Hematopoietic multipotent progenitor cell treated with erythropoietin and hydrocortisone succinate and interleukin-3 and kit ligand, for 4 days (in vitro differentiated cells): Measurements from ENCODE around the gene ATXN2.
"Not testable (repeated sequence)": the region's sequence is repeated elsewhere in the genome, so short reads cannot be mapped to it uniquely, and the experiment has no call there.

Experiments
- DNase-seq: peaks from one replicate; pipeline ENCODE4 v3.0.0-alpha.2; 2015

Gene ATXN2

GRCh38 chr12:111494676-111495075 is 104.4 kb downstream of the ATXN2 start:
- DNase-seq, result peak; percentile 18

DNA sequence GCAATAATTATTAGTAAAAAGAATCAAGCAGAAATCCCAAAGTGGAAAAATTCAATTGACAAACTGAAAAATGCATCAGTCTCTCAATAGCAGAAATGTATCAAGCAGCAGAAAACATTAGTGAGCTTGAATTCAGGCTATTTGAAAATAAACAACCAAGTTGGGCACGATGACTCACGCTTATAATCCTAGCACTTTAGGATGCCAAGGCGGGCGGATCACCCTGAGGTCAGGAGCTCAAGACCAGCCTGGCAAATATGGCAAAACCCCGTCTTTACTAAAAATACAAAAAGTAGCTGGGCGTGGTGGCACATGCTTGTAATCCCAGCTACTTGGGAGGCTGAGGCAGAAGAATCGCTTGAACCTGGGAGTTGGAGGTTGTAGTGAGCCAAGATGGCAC is 106.1 kb downstream of the ATXN2 start:
- not testable (repeated sequence) for DNase-seq

DNA sequence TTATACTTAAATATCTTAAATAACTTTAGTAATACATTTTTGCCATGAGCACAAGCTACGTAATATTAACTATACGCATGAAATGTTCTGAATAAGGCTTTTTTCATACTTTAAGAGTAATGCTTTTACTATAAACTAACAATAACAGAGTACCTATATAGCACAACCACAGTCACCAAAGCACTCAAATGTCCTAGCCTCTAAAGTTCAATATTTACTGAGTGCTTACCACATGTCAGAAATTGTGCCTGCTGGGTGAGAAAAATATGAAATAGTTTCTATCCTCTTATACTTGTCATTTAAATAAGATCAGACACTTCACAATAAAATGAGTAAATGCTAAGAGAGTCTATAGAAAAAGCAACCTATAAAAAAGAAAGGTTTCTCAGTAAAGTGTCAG is 110.3 kb downstream of the ATXN2 start:
- DNase-seq, result no peak

- DNase-seq, result no peak
Observed at GRCh38 chr12:111488271-111488670, 110.8 kb downstream of the ATXN2 start.

GRCh38 chr12:111482462-111482861 is 116.7 kb downstream of the ATXN2 start:
- peak; percentile 52 for DNase-seq

- DNase-seq, result peak; percentile 76
Observed at GRCh38 chr12:111471236-111471635, 127.9 kb downstream of the ATXN2 start.

DNA sequence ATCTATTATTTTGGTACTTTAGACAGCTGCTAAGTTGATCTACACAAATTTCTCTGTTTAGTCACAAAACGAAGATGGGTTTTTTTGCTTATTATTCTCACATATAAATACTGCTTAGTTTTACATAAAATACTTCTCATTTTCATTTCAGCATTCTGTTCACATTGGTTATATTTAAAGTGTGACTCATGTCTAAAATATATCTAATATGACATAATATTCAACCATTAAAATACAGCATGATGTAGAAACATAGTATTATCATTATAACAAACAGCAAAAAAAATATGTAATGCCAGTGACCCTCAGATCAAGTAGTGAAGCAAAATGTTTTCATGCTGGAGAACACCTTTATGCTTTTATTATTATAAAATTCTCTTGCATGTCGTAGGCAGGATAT is 129.7 kb downstream of the ATXN2 start:
- DNase-seq, result no peak

DNA sequence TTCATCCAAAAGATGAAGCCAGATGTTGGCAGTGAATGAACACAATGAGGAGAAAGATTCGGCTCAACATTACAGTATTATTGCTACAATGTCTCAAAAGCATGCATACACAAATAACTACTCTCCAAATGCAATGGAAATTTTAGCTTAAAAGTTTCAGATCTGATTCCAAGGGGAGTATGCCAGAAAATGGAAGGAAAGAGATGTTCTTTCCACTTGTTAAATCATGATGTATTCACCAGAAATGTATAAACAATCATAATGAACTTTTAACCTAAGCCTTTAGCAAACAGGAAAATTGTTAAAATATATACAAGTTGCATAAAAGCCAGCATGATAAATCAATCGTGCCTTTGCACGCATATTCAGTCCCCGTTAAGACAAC is 131.3 kb downstream of the ATXN2 start:
- DNase-seq, result no peak

- DNase-seq, result peak; percentile 35
Observed at GRCh38 chr12:111467092-111467856, 131.8 kb downstream of the ATXN2 start.

- DNase-seq, result peak; percentile 54
Observed at GRCh38 chr12:111462210-111462769, 136.8 kb downstream of the ATXN2 start.

- not testable (repeated sequence) for DNase-seq
Observed at GRCh38 chr12:111460111-111460510, 139.0 kb downstream of the ATXN2 start.

DNA sequence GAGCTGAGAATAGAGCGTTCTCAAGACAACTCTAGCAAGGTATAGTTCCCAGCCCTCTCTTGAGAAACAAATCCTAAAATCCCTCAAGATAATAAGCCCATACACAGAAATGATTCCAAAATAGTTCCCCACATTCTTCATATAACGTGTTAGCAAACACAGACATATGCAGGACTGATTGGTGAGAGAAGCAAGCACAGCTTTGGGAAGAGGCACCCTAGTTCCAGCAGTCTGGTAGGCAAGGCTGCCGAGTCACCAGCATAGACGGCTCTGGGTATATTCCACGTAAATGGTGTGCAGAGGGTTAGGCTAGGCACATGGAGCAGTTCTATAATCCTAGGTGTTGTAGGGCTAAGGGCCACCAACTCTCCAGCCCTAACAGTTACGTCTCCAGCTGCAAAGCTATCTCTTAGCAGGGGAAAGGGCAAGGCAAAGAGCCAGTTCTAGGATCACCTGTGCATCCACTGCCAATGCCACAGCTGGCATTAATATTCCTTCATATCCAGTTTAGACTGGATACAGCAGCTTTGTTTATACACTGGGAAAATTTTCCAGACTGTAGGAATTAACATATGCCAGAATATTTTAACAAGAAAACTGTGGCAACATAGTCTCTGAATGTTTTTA is 140.5 kb downstream of the ATXN2 start:
- no peak for DNase-seq

GRCh38 chr12:111457577-111457976 is 141.5 kb downstream of the ATXN2 start:
- DNase-seq, result no peak

- DNase-seq, result no peak
Observed at GRCh38 chr12:111457071-111457470, 142.0 kb downstream of the ATXN2 start.

- DNase-seq, result no peak
Observed at GRCh38 chr12:111455448-111456320, 143.4 kb downstream of the ATXN2 start.

DNA sequence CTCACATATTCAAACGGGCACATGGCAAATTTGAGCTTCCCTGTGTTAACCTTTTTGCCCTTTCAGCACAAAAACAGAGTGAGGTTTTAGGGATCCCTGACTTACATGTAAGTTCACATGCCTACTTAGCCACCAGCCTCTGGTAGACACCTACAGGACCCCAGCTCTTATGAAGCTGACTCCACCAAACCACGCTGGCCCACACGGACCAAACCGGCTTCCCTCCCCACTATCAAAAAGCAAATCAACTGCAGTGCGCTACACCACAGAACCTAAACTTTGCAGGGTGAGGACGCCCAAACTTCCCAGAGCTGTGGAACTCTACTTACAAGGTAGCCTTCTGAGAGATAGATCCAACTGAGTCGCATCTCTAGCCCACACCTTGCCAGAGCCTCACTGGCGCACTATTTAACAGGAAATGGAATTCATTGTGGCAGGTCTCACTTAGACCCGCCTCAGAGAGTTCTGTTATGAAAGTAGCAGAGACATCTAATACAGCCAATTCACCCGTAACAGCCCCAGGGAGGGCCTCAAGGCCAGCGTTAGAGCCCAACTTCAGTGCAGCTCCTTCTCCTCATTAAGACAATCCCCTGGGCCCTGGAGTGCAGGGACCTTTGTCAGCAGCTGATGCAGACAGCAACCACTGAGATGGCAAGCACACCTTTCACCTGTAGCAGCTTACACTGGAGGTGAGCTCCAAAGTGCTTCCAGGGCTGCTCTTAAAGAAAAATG is 144.2 kb downstream of the ATXN2 start:
- DNase-seq, result no peak

DNA sequence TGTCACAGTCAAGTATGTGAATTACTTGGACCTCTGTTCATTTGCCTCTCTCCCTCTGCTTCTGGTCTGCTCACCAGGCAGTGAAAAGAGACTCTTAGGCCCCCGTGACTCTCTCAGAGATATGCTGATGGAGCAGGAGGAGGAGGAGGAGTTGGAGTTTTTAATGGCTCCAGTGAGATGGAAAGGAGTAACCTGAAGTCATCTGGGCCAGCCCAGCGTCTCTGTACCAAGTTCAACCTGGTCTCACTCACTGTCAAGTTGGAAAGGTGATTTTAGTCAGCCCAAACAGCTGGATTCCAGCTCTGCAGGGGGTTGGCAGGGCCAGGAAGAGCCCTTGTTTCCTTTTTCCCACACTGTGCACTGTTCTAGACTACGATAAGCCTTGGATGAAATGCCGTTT is 144.8 kb downstream of the ATXN2 start:
- DNase-seq, result no peak

DNA sequence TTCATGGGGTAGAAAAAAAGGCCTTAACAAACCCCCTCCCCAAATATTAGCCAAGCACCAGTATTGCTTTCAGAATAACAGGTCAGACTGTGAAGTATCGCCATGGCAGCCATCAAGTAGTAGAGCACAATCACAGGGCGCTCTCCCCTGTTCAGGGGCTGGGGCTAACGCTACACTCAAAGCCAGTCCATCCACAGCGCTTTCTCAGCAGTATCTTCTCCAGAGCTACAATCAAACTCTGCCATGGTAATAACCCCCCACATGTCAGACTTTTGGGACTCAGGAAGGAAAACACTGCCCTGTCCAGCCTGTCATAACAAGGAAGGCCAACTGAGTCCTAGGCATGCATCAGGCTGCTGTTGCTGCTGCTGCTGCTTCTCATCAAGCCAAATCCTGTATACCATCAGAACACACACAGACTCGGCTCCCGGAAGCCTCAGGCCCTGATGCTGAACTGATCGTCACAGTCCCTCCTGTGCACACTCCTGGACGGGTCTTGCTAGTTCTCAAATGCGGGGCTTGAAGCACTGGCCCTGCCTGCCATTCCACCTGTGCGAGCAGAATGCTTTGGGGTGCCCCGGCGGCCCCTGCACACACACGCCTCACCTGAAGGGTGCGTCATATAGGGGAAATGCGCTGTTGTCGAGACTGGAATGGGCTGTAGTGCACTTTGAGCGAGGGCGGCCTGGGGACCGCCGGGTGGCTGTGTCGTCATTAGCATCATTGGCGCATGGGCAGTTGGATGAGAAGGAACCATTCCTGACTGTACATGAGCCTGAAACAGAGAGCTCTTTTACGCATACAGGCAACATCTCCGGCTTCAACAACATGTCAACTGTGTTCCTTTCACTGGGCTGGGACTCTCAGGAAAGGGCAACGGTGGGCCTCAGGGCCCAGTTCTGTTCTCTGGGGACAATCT is 145.8 kb downstream of the ATXN2 start:
- no peak for DNase-seq

GRCh38 chr12:111451649-111452129 is 147.4 kb downstream of the ATXN2 start:
- DNase-seq, result peak; percentile 82

- DNase-seq, result no peak
Observed at GRCh38 chr12:111451232-111451631, 147.9 kb downstream of the ATXN2 start.

- no peak for DNase-seq
Observed at GRCh38 chr12:111450676-111451075, 148.4 kb downstream of the ATXN2 start.
